Stimulated activated CD4-positive, alpha-beta T cell treated with anti-CD3 and anti-CD28 coated beads, TNF-alpha, amount 100 ng/mL, for 24 hours (primary cell): ENCODE measurements around the gene E4F1.
A peak's percentile ranks its signal among the peaks of the same experiment; 100 is the strongest.
"Not testable (repeated sequence)": the region's sequence is repeated elsewhere in the genome, so short reads cannot be mapped to it uniquely, and the experiment has no call there.

Experiments used
- DNase-seq, 3 experiments: peaks; one replicate each; pipeline ENCODE4 v3.0.0-alpha.2; 2020; ENCODE audit warnings: low read depth in 3 of 3

Gene E4F1

GRCh38 chr16:2244301-2244700 is 20.9 kb downstream of the E4F1 start:
- no peak for DNase-seq

GRCh38 chr16:2244926-2245795 is 21.8 kb downstream of the E4F1 start:
- no peak for DNase-seq

DNA sequence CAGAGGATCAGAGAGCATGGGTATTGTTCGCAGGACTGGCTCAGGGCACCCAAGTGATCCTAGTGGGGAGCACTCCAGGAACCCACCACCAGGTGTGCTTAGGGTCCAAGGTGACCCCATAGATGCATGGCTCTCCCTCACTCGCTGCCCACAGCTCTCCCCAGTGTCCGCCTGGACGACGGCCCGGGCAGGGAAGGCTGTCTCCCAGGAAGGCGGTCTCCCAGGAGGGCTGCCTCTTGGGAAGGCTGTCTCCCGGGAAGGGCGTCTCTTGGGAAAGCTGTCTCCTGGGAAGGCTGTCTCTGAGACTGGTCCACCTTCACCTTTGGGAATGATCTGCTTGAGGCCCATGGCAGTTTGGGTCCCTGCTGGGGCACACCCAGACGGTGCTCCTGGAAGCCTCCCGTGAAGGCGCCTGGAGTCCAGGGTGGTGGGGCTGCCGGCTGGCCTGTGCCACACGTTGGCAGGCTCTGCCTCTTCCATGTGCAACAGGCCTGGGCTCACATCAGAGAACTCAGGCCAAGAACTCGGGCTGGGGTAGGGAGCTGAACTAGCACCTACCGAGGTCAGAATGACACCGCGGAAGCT is 23.0 kb downstream of the E4F1 start:
- no peak for DNase-seq

DNA sequence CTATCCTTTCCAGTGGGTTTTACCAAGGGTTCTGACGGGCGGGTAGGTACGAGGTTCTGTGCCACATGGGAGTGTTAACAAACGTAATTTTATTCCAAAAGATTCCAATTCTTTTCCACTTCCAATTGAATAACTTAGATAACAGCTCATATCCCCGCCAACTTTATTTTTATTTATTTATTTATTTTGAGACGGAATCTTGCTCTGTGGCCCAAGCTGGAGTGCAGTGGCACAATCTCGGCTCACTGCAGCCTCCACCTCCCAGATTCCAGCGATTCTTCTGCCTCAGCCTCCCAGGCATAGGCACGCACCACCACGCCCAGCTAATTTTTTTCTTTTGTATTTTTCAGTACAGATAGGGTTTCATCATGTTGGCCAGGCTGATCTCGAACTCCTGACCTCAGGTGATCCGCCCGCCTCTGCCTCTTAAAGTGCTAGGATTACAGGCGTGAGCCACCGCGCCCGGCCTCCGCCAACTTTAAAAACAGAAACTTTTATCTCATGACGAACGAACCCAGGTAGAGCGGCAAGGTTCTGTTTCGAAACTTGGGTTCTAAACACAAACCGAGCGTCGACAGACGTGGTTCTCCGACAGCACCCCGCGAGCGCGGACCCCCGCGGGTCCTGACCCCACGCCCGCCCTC is 27.4 kb downstream of the E4F1 start:
- DNase-seq = peak; percentile 24 to 46 (median 26)

DNA sequence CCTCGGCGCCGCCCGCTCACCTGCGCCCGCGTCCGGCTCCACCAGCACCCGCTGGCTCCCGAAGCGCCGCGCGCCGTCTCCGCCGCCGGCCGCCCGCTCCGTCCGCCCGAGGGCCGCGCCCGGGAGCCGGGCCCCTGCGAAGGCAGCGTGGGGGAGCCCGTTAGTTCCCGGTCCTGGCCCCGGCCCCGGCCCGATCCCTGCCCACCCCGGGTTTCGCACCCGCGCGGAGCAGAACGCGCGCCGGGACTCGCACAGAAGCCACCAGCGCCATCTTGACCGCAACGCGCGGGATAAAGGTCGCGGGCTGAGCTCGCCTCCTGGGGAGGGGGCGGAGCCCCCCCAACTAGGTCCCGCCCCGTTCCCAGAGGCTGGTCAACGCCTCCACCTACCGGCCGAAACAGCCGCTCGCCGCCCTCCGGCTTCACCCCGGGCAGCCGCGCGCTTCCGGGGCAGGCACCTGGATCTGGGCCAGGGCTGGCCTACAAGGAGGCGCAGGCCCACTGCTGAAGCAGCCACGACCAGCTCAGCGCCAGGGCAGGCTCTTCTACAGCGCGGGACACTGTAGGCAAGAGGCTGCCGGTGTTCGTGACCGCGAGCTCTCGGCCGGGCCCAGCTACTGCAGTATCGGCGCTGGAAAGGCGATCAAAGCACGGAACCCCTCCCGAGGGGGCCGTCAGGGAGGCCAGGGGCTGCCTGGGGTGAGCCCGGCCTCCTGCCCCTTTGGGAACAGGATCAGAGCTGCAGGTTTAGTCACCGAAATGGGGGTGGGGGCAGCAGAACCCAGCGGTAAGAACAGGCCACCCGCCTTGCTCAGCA is 28.1 kb downstream of the E4F1 start, which contains the start of gene ECI1:
Gene ECI1 (minus strand): TSS at position 292 of the 816 bp plus-strand sequence. CDS start 21 bp downstream, at position 271.
- DNase-seq = peak; percentile 58 to 88 (median 64)

DNA sequence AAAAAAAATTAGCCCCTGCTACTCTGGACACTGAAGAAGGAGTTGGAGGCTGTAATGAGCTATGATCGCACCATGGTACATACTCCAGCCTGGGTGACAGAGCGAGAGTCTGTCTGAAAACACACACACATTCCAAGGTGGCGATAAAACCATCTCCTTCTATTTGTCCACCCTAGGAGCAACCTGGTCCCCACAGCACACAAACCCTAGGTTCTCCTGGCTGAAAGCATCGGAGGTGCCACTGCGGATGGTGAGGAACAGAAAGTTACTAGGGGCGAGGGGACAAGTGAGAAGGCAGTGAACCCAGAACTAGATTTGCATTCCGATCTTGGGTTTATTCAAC is 29.4 kb downstream of the E4F1 start:
- no peak for DNase-seq

GRCh38 chr16:2253293-2253692 is 29.9 kb downstream of the E4F1 start:
- DNase-seq = no peak

DNA sequence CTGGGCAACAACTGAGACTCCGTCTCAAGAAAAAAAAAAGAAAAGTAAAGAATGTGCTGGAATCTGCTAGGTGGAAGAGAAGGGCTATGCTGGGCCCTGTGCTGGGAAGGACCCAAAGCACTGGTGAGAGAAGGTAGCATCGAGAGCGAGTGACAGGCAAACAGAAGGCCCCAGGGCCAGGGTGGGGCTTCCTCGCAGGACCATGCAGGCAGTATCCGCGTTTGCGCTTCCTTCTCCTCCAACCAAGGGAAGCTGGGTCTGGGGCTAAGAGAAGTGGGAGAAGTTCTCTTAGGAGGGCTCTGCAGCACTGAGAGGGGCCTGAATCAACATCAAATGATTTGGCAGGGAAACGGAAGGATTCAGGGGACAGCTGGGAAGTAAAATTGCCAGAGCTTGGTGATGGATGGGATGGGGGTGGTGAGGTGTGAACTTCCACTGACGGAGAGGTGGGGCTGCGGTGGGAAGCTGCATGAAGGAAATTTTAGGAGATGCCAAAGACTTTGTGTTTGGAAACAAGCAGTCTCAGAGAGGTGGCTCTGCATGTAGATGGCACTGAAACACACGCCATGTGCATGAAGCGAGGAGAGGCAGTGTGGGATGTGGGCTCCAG is 33.2 kb downstream of the E4F1 start:
- no peak for DNase-seq

DNA sequence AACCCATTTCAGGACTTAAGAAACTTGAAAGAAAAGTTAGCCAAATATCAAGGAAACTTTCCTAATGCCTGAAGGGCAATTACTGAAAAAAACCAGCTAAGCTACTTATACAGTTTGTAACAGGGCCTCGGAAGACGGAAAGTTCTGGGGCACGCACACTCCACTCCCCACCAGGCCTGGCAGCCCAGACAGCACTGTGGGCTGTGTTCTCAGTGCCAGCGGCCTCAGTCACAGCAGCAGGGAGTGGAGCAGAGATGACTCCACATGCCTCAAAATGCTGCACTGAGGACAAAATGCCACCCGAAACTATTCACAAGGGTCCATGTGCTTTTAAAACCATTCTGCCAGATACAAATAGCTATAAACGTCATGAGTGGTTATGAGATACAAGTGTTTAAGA is 34.3 kb downstream of the E4F1 start:
- no peak for DNase-seq

DNA sequence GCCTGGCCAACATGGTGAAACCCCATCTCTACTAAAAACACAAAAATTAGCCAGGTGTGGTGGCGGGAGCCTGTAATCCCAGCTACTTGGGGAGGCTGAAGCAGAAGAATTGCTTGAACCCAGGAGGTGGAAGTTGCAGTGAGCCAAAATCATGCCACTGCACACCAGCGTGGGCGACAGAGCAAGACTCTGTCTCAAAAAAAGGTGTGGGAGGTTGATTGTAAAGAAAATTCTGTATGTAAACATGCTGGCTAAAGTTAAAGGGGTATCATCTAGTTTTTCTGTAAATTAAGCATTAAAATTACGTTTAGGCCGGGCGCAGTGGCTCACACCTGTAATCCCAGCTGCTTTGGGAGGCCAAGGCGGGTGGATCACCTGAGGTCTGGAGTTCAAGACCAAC is 35.1 kb downstream of the E4F1 start:
- DNase-seq = not testable (repeated sequence)

DNA sequence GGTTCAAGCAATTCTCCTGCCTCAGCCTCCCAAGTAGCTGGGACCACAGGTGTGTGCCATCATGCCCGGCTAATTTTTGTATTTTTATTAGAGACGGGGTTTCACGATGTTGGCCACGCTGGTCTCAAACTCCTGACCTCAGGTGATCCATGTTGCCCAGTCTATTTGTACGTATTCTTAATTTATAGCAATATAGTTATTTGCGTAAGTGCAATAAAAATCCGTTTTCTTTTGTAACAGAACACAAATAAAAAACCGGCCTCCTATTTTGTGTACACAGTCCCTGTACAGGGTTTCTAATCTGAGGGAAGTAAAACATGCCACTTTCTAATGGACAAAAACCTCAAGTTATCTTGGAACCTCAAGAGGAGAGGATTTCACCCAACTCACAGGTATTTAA is 36.9 kb downstream of the E4F1 start:
- no peak for DNase-seq

DNA sequence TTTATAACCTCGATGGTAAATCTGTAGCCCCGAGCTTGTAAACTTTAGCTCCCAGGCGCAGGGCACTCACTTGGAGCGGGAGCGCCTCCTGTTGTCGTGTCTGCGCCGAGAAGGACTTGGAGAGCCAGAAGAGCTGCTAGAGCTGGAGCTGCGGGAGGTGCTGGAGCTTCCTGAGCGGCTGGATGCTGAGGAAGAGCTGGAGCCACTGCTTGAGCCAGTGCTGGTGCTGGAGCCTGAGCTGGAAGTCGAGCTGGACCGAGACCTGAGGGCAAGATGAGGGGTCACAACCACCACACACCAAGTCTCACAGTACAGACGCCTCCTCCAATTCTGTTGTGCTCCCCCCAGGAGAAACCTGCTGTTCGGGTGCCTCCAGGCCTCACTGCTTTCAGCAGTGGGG is 39.6 kb downstream of the E4F1 start:
- DNase-seq = not testable (repeated sequence)

DNA sequence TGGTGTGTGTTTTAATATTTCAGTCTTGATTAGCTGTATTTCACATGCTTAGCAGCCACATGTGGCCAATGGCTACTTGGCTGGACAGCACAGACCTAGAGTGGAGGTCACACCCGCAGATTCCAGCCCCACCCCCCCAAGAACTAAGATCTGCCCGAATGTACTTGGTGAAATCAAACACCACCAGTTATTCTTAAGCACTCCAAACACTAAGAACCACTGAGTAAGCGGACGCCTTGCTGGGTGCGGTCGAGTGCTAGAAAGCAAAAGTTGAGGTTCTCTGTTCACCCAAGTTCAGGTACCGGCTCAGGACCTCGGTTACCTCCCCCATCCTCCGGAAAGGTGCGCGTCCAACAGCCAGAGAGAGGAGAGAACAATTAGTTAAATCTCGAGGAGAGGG is 43.5 kb downstream of the E4F1 start:
- DNase-seq = not testable (repeated sequence)

DNA sequence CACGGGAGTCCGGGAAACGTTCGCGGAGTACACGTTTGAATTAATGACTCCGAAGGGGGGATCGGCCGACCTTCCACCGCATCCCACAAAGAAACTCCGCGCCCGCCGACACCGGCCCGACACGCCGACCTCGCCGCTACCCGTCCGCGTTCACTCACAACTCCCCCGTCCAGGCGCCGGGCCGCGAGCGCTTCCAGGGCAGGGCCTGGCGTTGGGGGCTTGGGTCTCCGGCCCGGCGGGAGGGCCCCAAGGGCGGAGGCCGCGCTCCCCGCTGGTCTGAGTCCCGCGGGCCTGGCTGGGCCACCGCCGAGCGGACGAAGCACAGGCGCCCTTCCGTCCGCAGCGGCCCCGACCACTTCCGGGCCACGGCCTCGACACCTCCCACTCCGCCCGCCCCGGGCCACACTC is 44.1 kb downstream of the E4F1 start:
- DNase-seq = not testable (repeated sequence)

- DNase-seq = peak; percentile 92 to 95 (median 94)
These were observed 44.7 kb downstream of the E4F1 start, which contains the start of gene RNPS1 for GRCh38 chr16:2267913-2268666. TSS of gene RNPS1 (minus strand) at chr16:2268126. CDS start at chr16:2264643, 3,483 bp downstream.

- no peak for DNase-seq
These were observed 46.7 kb downstream of the E4F1 start for GRCh38 chr16:2270070-2270462.

DNA sequence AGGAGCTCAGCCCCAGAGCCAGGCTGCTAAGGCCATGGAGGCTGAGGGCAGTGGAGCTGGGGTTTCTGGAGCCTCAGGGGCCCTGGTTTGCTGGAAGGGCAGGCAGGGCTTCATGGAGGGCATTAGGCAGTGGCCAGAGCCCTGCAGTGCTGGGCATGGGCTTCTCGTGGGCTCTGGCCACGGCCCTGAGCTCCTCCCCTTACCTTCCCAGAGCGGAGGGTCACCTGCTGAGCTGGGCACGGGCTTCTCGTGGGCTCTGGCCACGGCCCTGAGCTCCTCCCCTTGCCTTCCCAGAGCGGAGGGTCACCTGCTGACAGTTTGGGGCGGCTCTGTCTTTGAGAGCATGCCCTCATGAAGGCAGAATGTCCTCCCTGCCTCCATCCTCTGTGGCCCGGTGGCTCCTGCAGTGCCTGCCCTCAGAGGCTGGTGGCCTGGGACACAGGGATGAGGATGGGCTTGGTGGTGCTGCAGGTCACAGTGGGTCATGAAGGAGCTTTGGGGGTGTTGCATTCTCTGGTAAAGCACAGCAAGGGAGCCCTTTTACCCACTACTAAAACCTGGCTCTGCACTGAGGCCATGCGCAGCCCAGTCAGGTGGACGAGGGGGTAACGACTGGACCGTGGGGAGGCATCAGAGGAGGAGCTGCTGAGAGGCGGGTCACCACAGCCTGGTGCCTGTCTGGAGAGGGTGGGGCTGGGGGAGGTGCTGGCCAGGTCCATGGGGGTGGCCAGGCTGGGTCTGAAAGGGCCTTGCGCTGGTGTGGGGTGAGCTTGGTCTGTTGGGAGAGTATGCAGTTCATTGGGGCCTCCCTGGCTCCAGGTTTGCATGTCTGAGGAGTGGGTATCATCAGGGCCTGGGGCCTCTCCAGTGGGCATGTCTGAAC is 47.4 kb downstream of the E4F1 start:
- no peak for DNase-seq

- no peak for DNase-seq
These were observed 48.6 kb downstream of the E4F1 start for GRCh38 chr16:2271848-2272461.

DNA sequence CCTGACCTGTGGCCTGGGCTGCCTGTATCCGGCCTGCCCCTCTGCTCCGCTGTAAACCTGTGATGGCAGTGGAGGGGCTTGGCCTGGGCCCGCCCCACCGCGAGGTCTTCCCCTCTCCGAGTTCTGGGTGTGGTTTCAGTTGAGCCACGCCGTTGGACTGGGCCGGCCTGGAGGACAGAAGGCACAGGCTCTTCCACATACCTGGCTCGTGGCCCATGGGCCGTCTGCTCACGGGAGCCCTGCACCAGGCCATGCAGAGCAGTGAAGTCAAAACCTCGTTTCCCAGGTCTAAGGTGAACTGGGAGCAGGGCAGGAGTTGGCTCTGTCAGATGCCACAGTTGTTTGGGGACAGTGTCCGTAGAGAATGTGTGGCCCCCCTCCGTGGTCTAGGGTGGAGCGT is 50.1 kb downstream of the E4F1 start:
- DNase-seq = no peak
